K562 (cell line): ENCODE measurements around the gene TMEM120A. TPM values are rescaled to one million over a fixed set of nuclear protein-coding genes. Genes with fewer than 3 reads are reported as not detected.

ENCODE experiments used
- ATF2 ChIP-seq: sonication (generic); formaldehyde crosslinking; IDR thresholded peaks from 2 replicates; pipeline ENCODE4 v1.8.1; 2022; ENCODE audit warnings: missing genetic modification reagents
- ATF4 ChIP-seq: fragments of 450-650 bp; formaldehyde crosslinking; IDR thresholded peaks from 2 replicates; pipeline ENCODE4 v1.4.0; 2022; ENCODE audit warnings: mild to moderate bottlenecking, moderate library complexity
- CBFB ChIP-seq: sonication (generic); formaldehyde crosslinking; IDR thresholded peaks from 2 replicates; pipeline ENCODE4 v1.4.0; 2020; ENCODE audit warnings: mild to moderate bottlenecking, missing genetic modification reagents
- CBX5 ChIP-seq: IDR thresholded peaks from 2 replicates; pipeline ENCODE4 v1.6.1; 2014; ENCODE audit warnings: low read depth, borderline replicate concordance
- GATAD2A ChIP-seq: fragments of 450-650 bp; IDR thresholded peaks from 2 replicates; pipeline ENCODE4 v1.6.1; 2017
- LARP7 ChIP-seq: fragments of 450-650 bp; IDR thresholded peaks from 2 replicates; pipeline ENCODE4 v1.6.1; 2016
- MLX ChIP-seq, 2 experiments: fragments of 450-650 bp in 1 of 2; sonication (generic) in 1 of 2; formaldehyde crosslinking; conservative IDR thresholded peaks; 2 replicates each; pipeline versions ENCODE4 v1.4.0 to v1.8.1; 2020 to 2022; ENCODE audit warnings: mild to moderate bottlenecking in 1 of 2, missing genetic modification reagents in 1 of 2
- PHF20 ChIP-seq: fragments of 450-650 bp; IDR thresholded peaks from 2 replicates; pipeline ENCODE4 v1.6.1; 2018; ENCODE audit not compliant: partially characterized antibody
- POLR2AphosphoS2 ChIP-seq: IDR thresholded peaks from 2 replicates; pipeline ENCODE4 v1.6.1; 2012; ENCODE audit warnings: low read length, improper control_type of control experiment
- SREBF2 ChIP-seq: sonication (generic); formaldehyde crosslinking; IDR thresholded peaks from 2 replicates; pipeline ENCODE4 v1.4.0; 2020; ENCODE audit warnings: mild to moderate bottlenecking, missing genetic modification reagents
- TBL1XR1 ChIP-seq, 2 experiments: IDR thresholded peaks; 2 replicates each; pipeline ENCODE4 v1.6.1; 2012; ENCODE audit warnings: improper control_type of control experiment in 2 of 2, low read length in 2 of 2, mild to moderate bottlenecking in 1 of 2
- TCF15 ChIP-seq: fragments of 250-450 bp; sonication (Bioruptor Pico); IDR thresholded peaks from 2 replicates; pipeline ENCODE4 v1.8.0; 2022; ENCODE audit warnings: moderate library complexity, mild to moderate bottlenecking, inconsistent platforms
- TFAM ChIP-seq: fragments of 250-450 bp; sonication (Bioruptor Pico); conservative IDR thresholded peaks from 2 replicates; pipeline ENCODE4 v1.5.0; 2021; ENCODE audit warnings: mild to moderate bottlenecking, moderate library complexity
- THRA ChIP-seq: fragments of 450-650 bp; IDR thresholded peaks from 2 replicates; pipeline ENCODE4 v1.6.1; 2017; ENCODE audit warnings: mild to moderate bottlenecking, moderate library complexity
- ZBTB5 ChIP-seq: fragments of 450-650 bp; IDR thresholded peaks from 2 replicates; pipeline ENCODE4 v1.6.1; 2017; ENCODE audit warnings: antibody characterized with exemption
- ZNF134 ChIP-seq: fragments of 250-450 bp; sonication (Bioruptor Pico); conservative IDR thresholded peaks from 2 replicates; pipeline ENCODE4 v1.4.0; 2020
- ZNF140 ChIP-seq: fragments of 250-450 bp; sonication (Bioruptor Pico); IDR thresholded peaks from 2 replicates; pipeline ENCODE4 v1.8.0; 2021; ENCODE audit warnings: moderate library complexity, mild to moderate bottlenecking, inconsistent platforms
- ZNF316 ChIP-seq: fragments of 450-650 bp; IDR thresholded peaks from 2 replicates; pipeline ENCODE4 v1.6.1; 2016
- ZNF324 ChIP-seq: fragments of 250-450 bp; sonication (Bioruptor Pico); IDR thresholded peaks from 2 replicates; pipeline ENCODE4 v1.4.0; 2020; ENCODE audit warnings: mild to moderate bottlenecking
- ZNF384 ChIP-seq: IDR thresholded peaks from 2 replicates; pipeline ENCODE4 v1.6.1; 2012; ENCODE audit warnings: low read depth, low read length, improper control_type of control experiment
- ZNF444 ChIP-seq: fragments of 250-450 bp; sonication (Bioruptor Pico); IDR thresholded peaks from 2 replicates; pipeline ENCODE4 v1.4.0; 2020; ENCODE audit warnings: mild to moderate bottlenecking, moderate library complexity
- ZNF586 ChIP-seq: fragments of 450-650 bp; formaldehyde crosslinking; conservative IDR thresholded peaks from 2 replicates; pipeline ENCODE4 v1.4.0; 2020; ENCODE audit warnings: mild to moderate bottlenecking, moderate library complexity
- ZNF696 ChIP-seq: fragments of 250-450 bp; sonication (Bioruptor Pico); conservative IDR thresholded peaks from 2 replicates; pipeline ENCODE4 v1.4.0; 2020; ENCODE audit warnings: mild to moderate bottlenecking, moderate library complexity
- polyA plus RNA-seq, 8 experiments: library from polyadenylated mRNA; depleted of rRNA in 4 of 8; stranded (reverse) in 5 of 8; unstranded in 3 of 8; fragments of >200 nt; fragmentation: Nextera tagmentation in 2 of 8; fragmentation: Illumina TruSeq in 1 of 8; extraction: Ambion mirVana in 2 of 8; extraction: Trizol in 1 of 8; gene quantifications; 2 replicates each; pipeline versions ENCODE4 v1.2.1 to v1.2.3, GENCODE V29; 2011 to 2014; ENCODE audit warnings: inconsistent platforms in 1 of 8, missing spikeins in 1 of 8
- total RNA-seq, 7 experiments: library from RNA; depleted of rRNA in 6 of 7; stranded (reverse); fragments of >200 nt in 6 of 7; fragmentation: Illumina TruSeq in 2 of 7; extraction: Trizol in 2 of 7; gene quantifications; 2 replicates each; pipeline versions ENCODE4 v1.2.1 to v1.2.3, GENCODE V29; 2011 to 2021; ENCODE audit warnings: low replicate concordance in 1 of 7

The TMEM120A gene
- total and polyA plus RNA-seq, 9 of the 15 experiments (the other 6 are each of a cell fraction or from before 2014, with no cell fraction given) = 2.3 to 90.2 (median 22.9) TPM

- no peak; a peak in 1 of 4 replicates for TF ChIP-seq MLX (CRISPR knock-in tag; conservative IDR thresholded peaks at IDR 0.05)
- peak; percentile 59; the same call in 1 of the 2 replicates for TF ChIP-seq ZNF384
- no peak for TF ChIP-seq THRA
- no peak for TF ChIP-seq ZNF696 (CRISPR knock-in tag)
- TF ChIP-seq ZNF324 (CRISPR knock-in tag) = no peak
- no peak for TF ChIP-seq ATF2 (CRISPR knock-in tag)
- no peak for TF ChIP-seq CBX5
- TF ChIP-seq ATF4 (CRISPR knock-in tag) = peak; percentile 90
- no peak; the same call in 1 of the 2 replicates for TF ChIP-seq TCF15 (CRISPR knock-in tag)
- peak; percentile 100 for TF ChIP-seq ZNF316
- TF ChIP-seq ZNF134 (CRISPR knock-in tag) = no peak
- peak; percentile 53 for TF ChIP-seq GATAD2A
- no peak for TF ChIP-seq SREBF2 (CRISPR knock-in tag)
- TF ChIP-seq ZNF140 (CRISPR knock-in tag) = no peak
- TF ChIP-seq PHF20 = no peak
- TF ChIP-seq ZNF586 (CRISPR knock-in tag) = no peak
- TF ChIP-seq CBFB (CRISPR knock-in tag) = peak; percentile 74; the same call in 1 of the 2 replicates
- no peak for TF ChIP-seq TFAM (CRISPR knock-in tag)
- no peak for TF ChIP-seq POLR2AphosphoS2
- TF ChIP-seq ZNF444 (CRISPR knock-in tag) = no peak
- TF ChIP-seq LARP7 = no peak
- TF ChIP-seq ZBTB5 = no peak
- peak in 1 of 2 experiments; percentile 84; a peak in 2 of 4 replicates for TF ChIP-seq TBL1XR1 (IDR thresholded peaks at IDR 0.05; ENCODE audit: low read length in 2 of 2)
These were observed 56.2 kb downstream of the TMEM120A start (continued) for GRCh38 chr7:75937958-75938786.
